ENCODE measurements around the gene DDC. TPM values are rescaled to one million over a fixed set of nuclear protein-coding genes. Genes with fewer than 3 reads are reported as not detected.

Gene DDC
- total and polyA plus RNA-seq, 2 donors (not counting 1 experiment from before 2014, with no cell fraction given), result not detected

DNA sequence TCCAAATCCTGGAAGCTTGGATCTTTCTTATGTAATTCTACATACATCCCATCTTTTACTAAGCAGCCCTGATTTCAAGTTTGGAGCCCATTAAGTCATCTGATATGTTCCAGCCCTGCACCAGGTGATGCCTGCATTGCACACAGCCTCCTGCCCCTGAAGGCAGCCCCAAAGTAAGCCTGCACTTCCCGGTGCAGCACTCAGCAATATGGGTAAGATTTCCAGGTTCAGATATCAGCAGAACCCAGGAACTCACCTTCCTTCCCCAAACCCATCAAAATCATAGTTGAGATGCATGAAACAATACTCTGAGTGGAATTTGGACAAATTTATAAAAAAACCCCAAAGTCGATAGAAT is 333 bp upstream of the DDC start:
- H3K4me1 Mint-ChIP-seq, result no peaks in the 10 kb centered on the region
- Histone ChIP-seq H3K4me1 (ENCODE audit: control insufficient read depth in 2 of 2, insufficient read depth in 2 of 2, low read length in 2 of 2) (no peaks in the 10 kb centered on the region), H3K27ac (ENCODE audit: low read length in 2 of 2) (no peak overlapping the region), H3K4me3 (ENCODE audit: control extremely low read depth in 1 of 5, extremely low read depth in 1 of 5, insufficient read depth in 1 of 5, low read depth in 2 of 5, low read length in 4 of 5) (no peak overlapping the region), H4K20me1 (ENCODE audit: control insufficient read depth, insufficient read depth, low read length, poor library complexity, severe bottlenecking) (no peaks in the 10 kb centered on the region), H3K79me2 (ENCODE audit: control insufficient read depth, insufficient read depth, low read length) (no peaks in the 10 kb centered on the region), H3K27me3 (replicated peaks in 1 of 4; ENCODE audit: control extremely low read depth in 1 of 4, control insufficient read depth in 3 of 4, insufficient read depth in 4 of 4, low read length in 3 of 4) (no peaks in the 10 kb centered on the region), H3K36me3 (replicated peaks in 1 of 2; ENCODE audit: control extremely low read depth in 1 of 2, control insufficient read depth in 1 of 2, extremely low read depth in 1 of 2, insufficient read depth in 2 of 2, low read length in 1 of 2) (no peaks in the 10 kb centered on the region), H2AFZ (ENCODE audit: insufficient read depth, low read depth, low read length, poor library complexity, severe bottlenecking) (no peak overlapping the region), H3K4me2 (replicated peaks; ENCODE audit: low read depth, low read length, poor library complexity, severe bottlenecking) (no peak overlapping the region), H3K9ac (ENCODE audit: low read length) (no peak overlapping the region), H3K9me3 (ENCODE audit: control extremely low read depth in 1 of 3, control insufficient read depth in 2 of 3, insufficient read depth in 1 of 3, low read length in 2 of 3) (no peaks in the 10 kb centered on the region)
- no peak for TF ChIP-seq EZH2 (IDR thresholded peaks at IDR 0.05; ENCODE audit: borderline replicate concordance, insufficient read depth, low read depth, low read length, poor library complexity, severe bottlenecking)
- TF ChIP-seq, protein P1, sequence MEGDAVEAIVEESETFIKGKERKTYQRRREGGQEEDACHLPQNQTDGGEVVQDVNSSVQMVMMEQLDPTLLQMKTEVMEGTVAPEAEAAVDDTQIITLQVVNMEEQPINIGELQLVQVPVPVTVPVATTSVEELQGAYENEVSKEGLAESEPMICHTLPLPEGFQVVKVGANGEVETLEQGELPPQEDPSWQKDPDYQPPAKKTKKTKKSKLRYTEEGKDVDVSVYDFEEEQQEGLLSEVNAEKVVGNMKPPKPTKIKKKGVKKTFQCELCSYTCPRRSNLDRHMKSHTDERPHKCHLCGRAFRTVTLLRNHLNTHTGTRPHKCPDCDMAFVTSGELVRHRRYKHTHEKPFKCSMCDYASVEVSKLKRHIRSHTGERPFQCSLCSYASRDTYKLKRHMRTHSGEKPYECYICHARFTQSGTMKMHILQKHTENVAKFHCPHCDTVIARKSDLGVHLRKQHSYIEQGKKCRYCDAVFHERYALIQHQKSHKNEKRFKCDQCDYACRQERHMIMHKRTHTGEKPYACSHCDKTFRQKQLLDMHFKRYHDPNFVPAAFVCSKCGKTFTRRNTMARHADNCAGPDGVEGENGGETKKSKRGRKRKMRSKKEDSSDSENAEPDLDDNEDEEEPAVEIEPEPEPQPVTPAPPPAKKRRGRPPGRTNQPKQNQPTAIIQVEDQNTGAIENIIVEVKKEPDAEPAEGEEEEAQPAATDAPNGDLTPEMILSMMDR (IDR thresholded peaks at IDR 0.05), result no peak
- intact Hi-C loops (cut with micrococcal nuclease), result no loop called here
- ChIA-PET CTCF (no interaction called here), POLR2A (no interaction called here)
- 100% methylated on average over 1 of the region's 2 CpGs for WGBS (ENCODE audit: insufficient coverage)
- no peak overlapping the region for H3K27ac Mint-ChIP-seq
- no peaks in the 10 kb centered on the region for H3K9me3 Mint-ChIP-seq (ENCODE audit: insufficient read depth)
- ATAC-seq (ENCODE audit: low read depth) (no peak), DNase-seq (no peak)
- peaks cover 12% of the 10 kb centered on the region for H3K27me3 Mint-ChIP-seq
- H3K4me3 Mint-ChIP-seq, result no peak overlapping the region

DNA sequence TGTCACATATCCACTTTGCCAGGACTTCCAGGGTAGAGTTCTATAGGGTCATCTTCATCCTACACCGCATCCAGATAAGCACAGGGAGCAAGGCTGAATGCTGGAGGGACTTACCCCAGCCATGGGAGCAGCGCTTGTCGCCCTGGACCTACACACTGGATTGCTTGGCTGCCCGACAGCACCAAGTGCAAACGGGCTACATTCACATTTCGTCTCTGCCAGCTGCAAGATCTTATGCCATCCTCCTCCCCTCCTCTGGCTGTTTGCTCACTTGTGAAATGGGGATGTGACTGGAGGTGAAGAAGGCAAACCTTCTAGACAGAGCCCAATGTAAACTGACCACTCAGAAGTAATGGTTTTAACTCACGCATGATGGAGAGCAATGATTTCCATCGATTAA is 1.0 kb downstream of the DDC start:
- Mint-ChIP-seq H3K27me3 (peaks cover 12% of the 10 kb centered on the region), H3K27ac (no peak overlapping the region), H3K9me3 (ENCODE audit: insufficient read depth) (no peaks in the 10 kb centered on the region), H3K4me3 (no peak overlapping the region), H3K4me1 (no peaks in the 10 kb centered on the region)
- no peak overlapping the region for H2AFZ ChIP-seq (ENCODE audit: insufficient read depth, low read depth, low read length, poor library complexity, severe bottlenecking)
- H3K36me3 ChIP-seq (replicated peaks in 1 of 2; ENCODE audit: control extremely low read depth in 1 of 2, control insufficient read depth in 1 of 2, extremely low read depth in 1 of 2, insufficient read depth in 2 of 2, low read length in 1 of 2), result no peaks in the 10 kb centered on the region
- H3K4me2 ChIP-seq (replicated peaks; ENCODE audit: low read depth, low read length, poor library complexity, severe bottlenecking), result no peak overlapping the region
- ATAC-seq (ENCODE audit: low read depth), result no peak
- no peak for TF ChIP-seq EZH2 (IDR thresholded peaks at IDR 0.05; ENCODE audit: borderline replicate concordance, insufficient read depth, low read depth, low read length, poor library complexity, severe bottlenecking)
- TF ChIP-seq, protein P1 (IDR thresholded peaks at IDR 0.05), result no peak
- H3K4me3 ChIP-seq (ENCODE audit: control extremely low read depth in 1 of 5, extremely low read depth in 1 of 5, insufficient read depth in 1 of 5, low read depth in 2 of 5, low read length in 4 of 5), result no peak overlapping the region
- no peaks in the 10 kb centered on the region for H3K4me1 ChIP-seq (ENCODE audit: control insufficient read depth in 2 of 2, insufficient read depth in 2 of 2, low read length in 2 of 2)
- intact Hi-C loops (cut with micrococcal nuclease), result no loop called here
- WGBS (ENCODE audit: insufficient coverage), result 95% methylated on average over 2 of the region's 8 CpGs
- DNase-seq, result no peak
- H3K9ac ChIP-seq (ENCODE audit: low read length), result no peak overlapping the region
- POLR2A ChIA-PET, result no interaction called here
- no peaks in the 10 kb centered on the region for H3K79me2 ChIP-seq (ENCODE audit: control insufficient read depth, insufficient read depth, low read length)
- H3K9me3 ChIP-seq (ENCODE audit: control extremely low read depth in 1 of 3, control insufficient read depth in 2 of 3, insufficient read depth in 1 of 3, low read length in 2 of 3), result no peaks in the 10 kb centered on the region
- H4K20me1 ChIP-seq (ENCODE audit: control insufficient read depth, insufficient read depth, low read length, poor library complexity, severe bottlenecking), result no peaks in the 10 kb centered on the region
- no peak overlapping the region for H3K27ac ChIP-seq (ENCODE audit: low read length in 2 of 2)
- CTCF ChIA-PET, result no interaction called here
- no peaks in the 10 kb centered on the region for H3K27me3 ChIP-seq (replicated peaks in 1 of 4; ENCODE audit: control extremely low read depth in 1 of 4, control insufficient read depth in 3 of 4, insufficient read depth in 4 of 4, low read length in 3 of 4)
